GM13976 (cell line): ENCODE measurements around the gene MAD2L1.

Experiments used
- DNase-seq: peaks from one replicate; pipeline ENCODE4 v3.0.0; 2012; ENCODE audit warnings: low spot score
- CTCF ChIP-seq: IDR thresholded peaks from 2 replicates; pipeline ENCODE4 v1.5.1; 2012; ENCODE audit warnings: borderline replicate concordance, mild to moderate bottlenecking; ENCODE audit not compliant: insufficient read depth; ENCODE audit errors: extremely low read depth, missing control alignments, control extremely low read depth
- in situ Hi-C: fragments of 300-500 bp; cut with MboI; formaldehyde crosslinking; loops from one replicate; pipeline ENCODE4 v1.12.0; 2022; ENCODE audit warnings: low sequenced_read_pairs, mixed read lengths, inconsistent platforms; ENCODE audit not compliant: unreplicated experiment

Gene MAD2L1

GRCh38 chr4:120053911-120054310 is 12.7 kb downstream of the MAD2L1 start:
- no peak for TF ChIP-seq CTCF
- in situ Hi-C loops = loop anchor here (10.0 kb wide), 1 partner anchor 739 kb away; no protein-coding TSS in a partner anchor
- DNase-seq = no peak

- in situ Hi-C loops = loop anchor here (10.0 kb wide), 1 partner anchor 738 kb away; no protein-coding TSS in a partner anchor
- DNase-seq = no peak
- TF ChIP-seq CTCF = no peak
Measured at GRCh38 chr4:120052856-120053255, 13.8 kb downstream of the MAD2L1 start.

- no peak for TF ChIP-seq CTCF
- in situ Hi-C loops = loop anchor here (10.0 kb wide), 1 partner anchor 736 kb away; no protein-coding TSS in a partner anchor
Measured at GRCh38 chr4:120051253-120051652, 15.4 kb downstream of the MAD2L1 start.

GRCh38 chr4:120049732-120050494 is 16.7 kb downstream of the MAD2L1 start:
- in situ Hi-C loops = loop anchor here (10.0 to 25.0 kb wide), 2 partner anchors 413 to 735 kb away; partner anchors contain the start of gene PDE5A
- DNase-seq = peak; percentile 32
- peak; percentile 86 for TF ChIP-seq CTCF

More at GRCh38 chr4:120051253-120051652, 15.4 kb downstream of the MAD2L1 start:
- no peak for DNase-seq

- in situ Hi-C loops = loop anchor here (25.0 kb wide), 1 partner anchor 407 kb away; the partner anchor contains the start of gene PDE5A
- no peak for TF ChIP-seq CTCF
- no peak for DNase-seq
Measured at GRCh38 chr4:120043828-120044227, 22.8 kb downstream of the MAD2L1 start.

- in situ Hi-C loops = loop anchor here (25.0 kb wide), 1 partner anchor 400 kb away; the partner anchor contains the start of gene PDE5A
- no peak for TF ChIP-seq CTCF
- DNase-seq = no peak
Measured at GRCh38 chr4:120037411-120037810, 29.2 kb downstream of the MAD2L1 start.
